HG02642 (cell line): ENCODE data around the gene CCDC82.

ENCODE experiments used
- ATAC-seq: cut with Tn5 transposase; IDR thresholded peaks from one replicate; pipeline ENCODE4 v1.9.1; 2021; ENCODE audit warnings: mild to moderate bottlenecking; ENCODE audit not compliant: unreplicated experiment, poor library complexity

Gene CCDC82

DNA sequence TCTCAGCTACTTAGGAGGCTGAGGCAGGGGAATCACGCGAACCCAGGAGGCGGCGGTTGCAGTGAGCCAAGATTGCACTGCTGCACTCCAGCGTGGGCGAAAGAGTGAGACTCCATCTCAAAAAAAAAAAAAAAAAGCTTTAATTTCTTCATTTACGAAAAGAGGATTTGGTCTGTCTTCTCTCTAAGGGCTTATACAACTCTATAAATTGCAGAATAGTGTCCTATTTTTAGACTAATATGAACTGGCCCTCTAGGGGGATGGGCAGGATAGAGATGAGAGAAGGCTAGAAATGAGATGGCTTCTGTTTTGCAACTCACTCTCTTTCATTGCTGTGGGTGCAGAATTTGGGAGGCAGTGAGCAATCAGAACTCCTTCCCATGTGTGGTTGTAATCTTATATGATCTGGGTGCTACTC, 58.0 kb downstream of the CCDC82 start:
- ATAC-seq: no peak

- ATAC-seq: no peak
These were observed 59.2 kb downstream of the CCDC82 start for GRCh38 chr11:96330511-96330859.

- ATAC-seq: no peak
These were observed 59.7 kb downstream of the CCDC82 start for GRCh38 chr11:96329855-96330510.

GRCh38 chr11:96329419-96329818, 60.3 kb downstream of the CCDC82 start:
- ATAC-seq: no peak

- no peak for ATAC-seq
These were observed 61.2 kb downstream of the CCDC82 start for GRCh38 chr11:96328395-96329010.

DNA sequence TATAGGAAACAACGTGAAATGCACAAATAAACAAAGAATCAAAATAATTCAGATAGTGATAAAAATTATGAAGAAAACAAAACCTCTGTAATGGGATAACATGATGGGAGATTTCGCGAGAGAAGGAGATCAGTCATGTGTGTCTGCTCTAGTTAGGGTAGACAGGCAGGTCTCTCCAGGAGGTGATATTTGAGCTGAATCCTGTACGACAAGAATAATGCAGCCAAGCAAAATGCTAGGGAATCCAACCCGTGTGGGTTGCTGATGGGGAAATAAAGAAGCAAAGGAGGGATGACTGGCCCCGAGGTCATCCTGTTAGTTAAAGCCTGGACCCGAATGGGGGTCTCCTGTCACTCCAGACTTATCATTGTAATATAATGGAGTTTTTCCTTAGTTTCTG, 62.8 kb downstream of the CCDC82 start:
- ATAC-seq: no peak

GRCh38 chr11:96324912-96325311, 64.8 kb downstream of the CCDC82 start:
- ATAC-seq: no peak

GRCh38 chr11:96323642-96323985, 66.1 kb downstream of the CCDC82 start:
- no peak for ATAC-seq

DNA sequence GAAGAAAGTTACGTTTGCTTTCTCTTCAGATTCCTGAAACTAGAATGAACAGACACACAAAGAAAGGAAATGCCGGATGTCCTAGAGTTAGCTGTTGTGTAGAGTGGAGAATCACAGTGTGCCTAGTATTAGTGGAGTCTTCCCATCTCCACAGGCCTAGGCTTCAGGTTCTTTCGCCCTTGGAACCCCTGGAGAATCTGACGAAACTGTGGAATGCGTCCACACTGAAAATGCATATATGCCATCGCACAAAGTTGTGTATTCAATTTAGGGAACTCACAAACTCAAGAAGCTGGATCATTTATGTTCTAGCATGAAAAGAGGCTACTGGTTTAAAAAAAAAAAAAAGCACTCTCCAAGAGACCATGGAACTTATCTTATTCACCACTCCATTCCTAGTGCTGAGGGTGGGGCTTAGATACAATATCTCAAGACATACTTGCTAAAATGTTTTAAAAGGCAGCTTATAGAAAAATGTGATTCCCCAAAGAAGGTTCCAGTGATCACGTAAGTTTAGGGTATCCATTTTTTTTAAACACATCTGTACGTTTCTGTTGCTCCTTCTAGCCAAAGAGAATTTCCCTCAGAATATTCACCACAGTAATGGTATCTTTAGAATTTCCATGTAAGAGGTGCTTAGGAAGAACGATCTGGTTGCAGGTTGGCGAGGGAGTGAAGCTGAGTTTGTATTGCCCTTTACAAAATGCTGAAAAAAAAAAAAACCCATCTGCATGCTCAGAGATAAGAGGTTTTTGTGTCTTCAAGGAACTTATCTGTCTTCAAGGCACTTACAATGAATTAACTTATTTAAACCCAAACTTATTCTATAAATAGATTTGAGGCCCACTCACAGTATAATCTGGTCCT, 66.7 kb downstream of the CCDC82 start:
- ATAC-seq: no peak

DNA sequence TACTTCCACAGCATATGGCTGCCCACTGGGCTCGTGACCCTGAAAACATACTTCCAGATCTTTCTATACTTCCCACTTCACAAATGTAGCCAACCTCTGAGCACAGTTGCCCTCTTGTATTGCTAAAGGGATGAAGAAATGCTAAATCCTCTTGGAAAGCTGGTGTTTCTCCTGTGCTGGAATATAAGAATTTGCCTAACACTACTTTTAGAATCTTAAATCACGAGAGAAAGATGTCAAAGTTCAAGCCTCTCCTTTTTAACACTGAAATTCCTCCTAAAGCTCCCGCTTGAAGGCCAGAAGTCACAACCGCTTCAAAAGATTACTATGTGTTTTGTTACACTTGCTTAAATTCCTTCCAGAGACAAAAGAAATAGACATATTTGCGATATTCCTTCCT, 68.6 kb downstream of the CCDC82 start:
- ATAC-seq: no peak

- no peak for ATAC-seq
These were observed 69.6 kb downstream of the CCDC82 start for GRCh38 chr11:96319898-96320656.

DNA sequence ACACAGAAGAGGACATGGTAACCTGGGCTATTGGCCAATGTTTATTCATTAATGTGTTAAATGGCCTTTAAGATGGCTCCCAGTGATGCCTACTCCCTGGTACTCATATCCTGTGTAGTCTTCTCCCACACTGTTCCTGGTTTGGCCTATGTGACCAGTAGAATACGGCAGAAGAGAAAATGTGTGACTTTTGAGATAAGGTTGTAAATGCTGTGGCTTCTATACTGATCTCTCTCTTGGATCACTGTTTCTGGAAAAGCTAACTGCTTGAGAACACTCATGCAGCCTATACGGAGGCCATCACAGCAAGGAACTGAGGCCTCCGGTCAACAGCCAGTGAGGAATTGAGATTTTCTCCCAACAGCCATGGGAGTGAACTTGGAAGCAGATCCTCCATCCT, 70.9 kb downstream of the CCDC82 start:
- no peak for ATAC-seq

DNA sequence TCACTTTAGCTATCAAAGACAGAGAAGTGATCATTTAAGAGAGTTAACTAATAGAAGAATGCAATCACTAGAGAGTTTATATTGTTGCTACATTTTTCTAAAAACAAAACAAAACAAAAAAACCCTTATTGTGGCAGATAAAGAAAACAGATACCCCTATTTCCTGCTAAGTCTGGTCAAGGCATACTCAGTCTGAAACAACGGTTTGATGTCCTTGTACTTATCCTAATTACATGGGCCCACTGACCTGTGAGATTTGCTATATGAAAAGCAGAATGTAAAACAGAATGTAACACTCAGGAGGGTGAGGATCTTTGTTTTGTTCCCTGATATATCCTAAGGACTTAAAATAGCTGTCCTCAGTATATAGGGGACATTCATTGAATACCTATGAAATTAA, 71.3 kb downstream of the CCDC82 start:
- ATAC-seq: no peak

DNA sequence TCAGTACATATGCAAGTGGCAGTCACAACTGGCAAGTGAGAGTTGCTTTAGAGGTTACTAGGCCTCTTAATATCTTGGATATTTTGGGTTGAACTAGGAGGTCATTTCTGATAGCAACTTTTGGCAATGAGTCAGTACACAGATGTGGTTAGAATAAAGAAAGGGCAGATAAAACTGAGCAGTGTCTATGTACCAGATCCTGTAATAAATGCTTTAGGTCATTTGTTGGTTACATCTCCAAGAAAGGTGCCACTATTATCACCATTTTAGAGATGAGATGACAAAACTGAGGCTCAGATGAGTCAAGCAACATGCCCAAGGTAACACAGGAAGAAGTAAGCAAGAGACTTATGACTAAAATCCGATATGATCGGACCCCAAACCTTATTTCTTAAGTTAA, 71.7 kb downstream of the CCDC82 start:
- no peak for ATAC-seq

DNA sequence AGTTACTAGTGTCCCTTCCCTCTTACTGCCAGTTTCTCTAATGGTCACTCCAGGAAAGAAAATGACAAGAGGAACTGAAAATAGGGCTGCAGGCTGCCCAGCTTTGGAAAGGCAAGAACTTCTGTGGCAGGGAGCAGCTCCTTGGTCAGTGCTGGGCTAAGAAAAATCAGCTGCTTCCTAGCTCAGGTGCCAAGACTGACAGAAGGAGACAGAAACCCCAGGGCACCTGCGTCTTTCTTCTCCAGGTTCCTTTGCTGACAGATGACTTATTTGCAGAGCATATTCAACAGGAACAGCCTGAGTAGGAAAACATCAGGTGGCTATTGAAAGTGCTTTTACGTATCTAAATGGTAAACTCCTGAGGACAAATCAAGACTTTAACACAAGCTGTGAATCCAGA, 72.1 kb downstream of the CCDC82 start:
- ATAC-seq: no peak

GRCh38 chr11:96316869-96317268, 72.8 kb downstream of the CCDC82 start:
- no peak for ATAC-seq

DNA sequence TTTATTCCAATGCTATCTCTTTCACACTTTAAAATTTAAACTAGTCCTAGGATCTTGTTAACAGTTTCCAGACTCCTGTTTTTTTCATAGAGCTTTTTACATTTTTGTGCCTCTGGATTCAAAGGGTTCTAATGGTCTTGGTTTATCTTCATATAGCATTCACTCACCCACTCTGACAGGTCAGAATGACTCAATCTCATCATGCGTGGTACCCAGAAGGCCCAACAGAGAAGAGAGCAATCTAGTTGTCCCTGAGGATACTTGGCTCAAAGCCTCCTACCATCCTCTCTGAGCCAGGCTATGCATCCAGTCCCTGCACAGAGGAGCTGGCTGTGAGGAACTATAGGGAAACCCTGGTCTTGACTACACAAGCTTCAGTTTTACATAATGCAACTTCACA, 74.2 kb downstream of the CCDC82 start:
- no peak for ATAC-seq

GRCh38 chr11:96314326-96315020, 75.2 kb downstream of the CCDC82 start:
- ATAC-seq: no peak

- ATAC-seq: no peak
These were observed 76.5 kb downstream of the CCDC82 start for GRCh38 chr11:96313163-96313562.

- no peak for ATAC-seq
These were observed 78.6 kb downstream of the CCDC82 start for GRCh38 chr11:96311120-96311568.
